Natural killer cell (primary cell): ENCODE data around the gene MLLT6. TPM values are rescaled to one million over a fixed set of nuclear protein-coding genes. Genes with fewer than 3 reads are reported as not detected.

Experiments used
- ATAC-seq, 3 donors: fragments of 150-1000 bp in 2 of 3; fragments of 200-7000 bp in 1 of 3; cut with Tn5 transposase; 1 replicate in 1 of 3; 2 replicates in 2 of 3; pipeline ENCODE4 v1.10.0; 2021; ENCODE audit warnings: mild to moderate bottlenecking in 2 of 3, moderate library complexity in 2 of 3
- DNase-seq, 2 donors: peaks; one replicate each; pipeline versions ENCODE4 v3.0.0 to v3.0.0-alpha.2; 2013 to 2021; ENCODE audit warnings: mixed read lengths in 1 of 2
- H3K27ac ChIP-seq: one replicate; pipeline ENCODE4 v1.5.1; 2013; ENCODE audit warnings: mild to moderate bottlenecking, low read length
- H3K27me3 ChIP-seq: one replicate; pipeline ENCODE4 v1.6.1; 2013; ENCODE audit warnings: low read length; ENCODE audit not compliant: control insufficient read depth, insufficient read depth
- H3K36me3 ChIP-seq: one replicate; pipeline ENCODE4 v1.6.1; 2013; ENCODE audit warnings: low read length; ENCODE audit not compliant: control insufficient read depth, insufficient read depth
- H3K4me1 ChIP-seq: one replicate; pipeline ENCODE4 v1.6.1; 2013; ENCODE audit warnings: low read length; ENCODE audit not compliant: control insufficient read depth, insufficient read depth
- H3K4me3 ChIP-seq: one replicate; pipeline ENCODE4 v1.5.1; 2013; ENCODE audit warnings: low read length
- H3K9me3 ChIP-seq: one replicate; pipeline ENCODE4 v1.6.1; 2013; ENCODE audit warnings: low read length; ENCODE audit not compliant: control insufficient read depth, insufficient read depth
- H3K27ac Mint-ChIP-seq, 2 donors: one replicate each; pipeline ENCODE4 v1.8.0; 2022; ENCODE audit warnings: mild to moderate bottlenecking in 2 of 2, mixed read lengths in 2 of 2, moderate library complexity in 1 of 2
- H3K27me3 Mint-ChIP-seq, 2 donors: one replicate each; pipeline ENCODE4 v1.8.0; 2022; ENCODE audit warnings: low read depth in 2 of 2, mixed read lengths in 2 of 2
- H3K36me3 Mint-ChIP-seq: one replicate; pipeline ENCODE4 v1.8.0; 2022; ENCODE audit warnings: mixed read lengths
- H3K4me1 Mint-ChIP-seq, 2 donors: one replicate each; pipeline ENCODE4 v1.8.0; 2022; ENCODE audit warnings: mixed read lengths in 2 of 2
- H3K4me3 Mint-ChIP-seq: one replicate; pipeline ENCODE4 v1.8.0; 2022; ENCODE audit warnings: mild to moderate bottlenecking, moderate library complexity, mixed read lengths
- H3K9me3 Mint-ChIP-seq, 2 donors: one replicate each; pipeline ENCODE4 v1.8.0; 2022; ENCODE audit warnings: mixed read lengths in 2 of 2
- CTCF ChIP-seq: fragments of 200-600 bp; IDR thresholded peaks from one replicate; pipeline ENCODE4 v1.8.0; 2022; ENCODE audit warnings: antibody characterized with exemption
- WGBS: methylation state at CpG from one replicate; pipeline ENCODE4 v1.1.7; 2013; ENCODE audit warnings: missing lambda C conversion rate; ENCODE audit not compliant: insufficient coverage; 5-methylcytosine and 5-hydroxymethylcytosine counted together
- intact Hi-C: fragments of 100-400 bp; cut with micrococcal nuclease; formaldehyde crosslinking; loops from one replicate; pipeline ENCODE4 v1.14.2; 2022
- total RNA-seq, 4 donors: library from RNA; stranded (reverse); fragments of 120-200 nt in 1 of 4; gene quantifications; one replicate each; pipeline versions ENCODE4 v1.2.3 to v1.2.4, GENCODE V29; 2013 to 2022

Gene MLLT6
- total RNA-seq, 3 donors from 2014 or later (not counting 1 experiment from before 2014, with no cell fraction given) = 478 to 578 (median 485) TPM

- H3K36me3 ChIP-seq = peaks cover 64% of the 10 kb centered on the region
- ATAC-seq (no peak), DNase-seq (no peak)
- no peak overlapping the region for H3K27ac ChIP-seq
- TF ChIP-seq CTCF = no peak
- intact Hi-C loops = loop anchor here (10.0 kb wide), 1 partner anchor 46 kb away; the partner anchor contains the start of gene PSMB3
- 93% methylated on average over 18 of the region's 18 CpGs for WGBS
- Mint-ChIP-seq H3K27me3 (no peaks in the 10 kb centered on the region), H3K27ac (peak overlapping the region; percentile 73), H3K36me3 (peaks cover 8% of the 10 kb centered on the region), H3K4me1 (peaks cover 61 to 73% of the 10 kb centered on the region in 2 donors), H3K9me3 (no peaks in the 10 kb centered on the region), H3K4me3 (no peak overlapping the region)
- H3K4me1 ChIP-seq = peaks cover 64% of the 10 kb centered on the region
- no peak overlapping the region for H3K4me3 ChIP-seq
- no peaks in the 10 kb centered on the region for H3K9me3 ChIP-seq
- H3K27me3 ChIP-seq = no peaks in the 10 kb centered on the region
Observed at GRCh38 chr17:38709104-38709820, 4.2 kb downstream of the MLLT6 start.

GRCh38 chr17:38709864-38710603 is 5.0 kb downstream of the MLLT6 start:
- Histone ChIP-seq H3K9me3 (no peaks in the 10 kb centered on the region), H3K27me3 (no peaks in the 10 kb centered on the region), H3K4me1 (peaks cover 59% of the 10 kb centered on the region), H3K4me3 (no peak overlapping the region), H3K36me3 (peaks cover 70% of the 10 kb centered on the region), H3K27ac (no peak overlapping the region)
- Mint-ChIP-seq H3K4me1 (peaks cover 62 to 68% of the 10 kb centered on the region in 2 donors), H3K27ac (peak overlapping the region; percentile 73), H3K27me3 (no peaks in the 10 kb centered on the region), H3K36me3 (peaks cover 8% of the 10 kb centered on the region), H3K4me3 (peak overlapping the region; percentile 47), H3K9me3 (no peaks in the 10 kb centered on the region)
- intact Hi-C loops = loop anchor here (10.0 kb wide), 1 partner anchor 45 kb away; the partner anchor contains the start of gene PSMB3
- DNase-seq (no peak), ATAC-seq (no peak)
- WGBS = 93% methylated on average over 13 of the region's 13 CpGs
- TF ChIP-seq CTCF = no peak

GRCh38 chr17:38710604-38710962 is 5.5 kb downstream of the MLLT6 start:
- intact Hi-C loops = no loop called here
- Histone ChIP-seq H3K27me3 (no peaks in the 10 kb centered on the region), H3K27ac (no peak overlapping the region), H3K36me3 (peaks cover 75% of the 10 kb centered on the region), H3K4me1 (peaks cover 59% of the 10 kb centered on the region), H3K9me3 (no peaks in the 10 kb centered on the region), H3K4me3 (no peak overlapping the region)
- no peak for TF ChIP-seq CTCF
- H3K9me3 Mint-ChIP-seq = no peaks in the 10 kb centered on the region
- H3K36me3 Mint-ChIP-seq = peaks cover 8% of the 10 kb centered on the region
- peaks cover 62 to 72% of the 10 kb centered on the region in 2 donors for H3K4me1 Mint-ChIP-seq
- H3K4me3 Mint-ChIP-seq = peak overlapping the region; percentile 47
- H3K27ac Mint-ChIP-seq = peak overlapping the region; percentile 73
- 92% methylated on average over 3 of the region's 3 CpGs for WGBS
- no peak for DNase-seq
- H3K27me3 Mint-ChIP-seq = no peaks in the 10 kb centered on the region
- no peak for ATAC-seq
